Measurements from ENCODE around the gene TIMM23.
"Not testable (repeated sequence)": the region's sequence is repeated elsewhere in the genome, so short reads cannot be mapped to it uniquely, and the experiment has no call there.

The TIMM23 gene

DNA sequence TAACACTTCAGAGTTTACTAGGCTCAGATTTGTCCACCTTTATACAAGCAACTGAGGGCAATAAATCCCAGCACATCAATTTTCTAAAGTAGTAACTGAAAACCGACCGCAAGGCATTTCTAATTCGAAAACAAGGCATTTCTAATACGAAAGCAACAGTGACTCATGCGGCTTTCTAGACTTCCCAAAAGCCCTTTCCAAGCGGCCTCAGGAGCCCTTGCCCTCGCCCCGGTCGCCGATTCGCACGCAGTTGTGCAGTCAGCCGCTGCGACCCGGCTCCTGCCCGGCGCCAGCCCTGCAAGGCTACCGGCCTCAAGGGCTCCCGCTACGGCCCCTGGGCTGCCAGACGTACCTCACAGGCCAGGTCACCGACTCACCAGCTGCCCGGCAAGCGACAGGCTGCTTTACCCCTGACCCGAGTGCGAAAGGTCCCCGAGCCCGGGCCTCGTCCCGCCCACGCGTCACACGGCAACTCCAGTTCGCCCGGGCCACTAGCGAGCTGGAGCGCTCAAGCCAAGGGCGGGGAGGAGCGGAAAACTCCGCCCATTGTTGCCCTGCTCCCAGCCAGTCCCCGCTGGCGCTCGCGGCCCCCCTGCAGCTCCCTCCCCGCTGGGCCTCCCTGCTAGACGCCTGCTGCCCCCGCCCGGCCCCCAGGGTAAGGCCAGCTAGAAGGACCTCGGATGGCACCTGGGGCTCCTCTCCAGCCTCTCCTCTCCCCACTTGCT lies 50.9 kb downstream of the TIMM23 start:
- peak in 55 of 58 donors; percentile 19 to 92 (median 81) for DNase-seq

DNA sequence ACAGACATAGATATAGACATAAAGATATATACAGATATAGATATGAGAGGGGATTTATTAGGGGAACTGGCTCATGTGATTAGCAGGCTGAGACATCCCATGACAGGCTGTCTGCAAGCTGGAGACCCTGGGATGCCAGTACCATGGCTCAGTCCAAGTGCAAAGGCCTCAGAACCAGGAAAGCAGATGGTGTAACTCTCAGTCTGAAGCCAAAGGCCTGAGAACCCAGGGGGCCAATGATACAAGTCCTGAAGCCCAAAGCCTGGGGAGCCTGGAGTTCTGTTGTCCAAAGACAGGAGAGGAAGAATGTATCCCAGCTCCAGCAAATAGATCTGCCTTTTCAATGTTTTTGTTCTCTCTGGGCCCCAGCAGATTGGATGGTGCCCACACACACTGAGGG lies 52.7 kb downstream of the TIMM23 start:
- DNase-seq = no peak

DNA sequence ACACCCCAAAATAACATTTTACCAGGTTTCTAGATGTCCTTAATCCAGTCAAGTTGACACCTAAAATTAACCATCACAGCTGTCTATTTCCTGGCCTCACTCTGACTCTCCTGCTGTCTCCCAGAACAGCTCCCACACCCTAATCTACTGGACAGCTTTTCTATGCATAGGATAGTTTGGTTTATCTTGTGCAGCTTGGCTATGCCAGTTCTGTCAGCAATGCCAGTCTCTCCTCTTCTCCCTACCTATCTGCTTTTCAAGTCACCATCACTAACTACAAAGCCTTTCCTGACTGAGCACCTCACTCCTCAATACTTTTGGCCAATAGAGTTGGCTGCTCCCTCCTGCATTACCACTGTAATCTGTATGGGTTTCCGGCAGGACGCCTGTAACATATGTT lies 53.1 kb downstream of the TIMM23 start:
- DNase-seq = no peak

GRCh38 chr10:46026106-46026505 lies 53.8 kb downstream of the TIMM23 start:
- DNase-seq = no peak

DNA sequence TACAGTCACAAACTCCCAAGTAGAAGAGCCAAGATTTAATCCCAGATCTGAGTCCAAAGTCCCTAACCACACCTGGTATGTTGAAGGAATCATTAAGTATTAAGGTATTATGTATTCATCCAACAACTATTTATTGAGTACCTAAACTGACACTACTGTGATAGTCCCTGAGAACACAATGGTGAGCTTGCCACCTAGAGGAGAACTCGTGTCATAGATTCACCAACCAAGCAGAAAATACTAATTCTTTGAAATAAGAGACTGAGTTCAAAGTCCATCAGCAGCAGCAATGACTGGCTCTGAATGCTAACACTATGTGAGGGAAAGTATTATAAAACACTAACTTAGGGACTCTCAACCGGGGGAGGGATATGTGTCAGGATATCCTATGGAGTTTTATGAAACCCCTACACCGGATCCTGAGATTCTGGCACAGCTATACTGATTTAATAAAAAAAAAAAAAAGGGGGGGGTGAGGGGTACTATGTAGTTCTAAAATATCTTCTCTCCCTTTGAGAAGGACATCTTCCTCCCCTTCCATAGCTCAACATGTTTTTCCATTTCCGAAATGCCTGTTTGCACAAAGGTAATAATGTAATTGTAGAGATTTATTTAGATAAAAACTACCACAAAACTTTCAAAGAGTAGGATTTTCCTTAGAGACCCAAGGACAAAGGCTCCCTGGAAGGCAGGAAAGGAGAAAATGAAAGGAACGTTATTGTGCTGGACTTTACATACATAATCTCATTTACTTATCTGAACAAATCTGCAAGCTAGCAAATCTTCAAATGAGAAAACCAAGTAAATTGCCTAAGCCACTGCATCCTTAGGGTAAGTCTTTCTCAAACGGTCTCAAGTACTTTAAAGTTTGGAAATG lies 56.5 kb downstream of the TIMM23 start:
- peak in 1 of 58 donors; percentile 49 for DNase-seq

DNA sequence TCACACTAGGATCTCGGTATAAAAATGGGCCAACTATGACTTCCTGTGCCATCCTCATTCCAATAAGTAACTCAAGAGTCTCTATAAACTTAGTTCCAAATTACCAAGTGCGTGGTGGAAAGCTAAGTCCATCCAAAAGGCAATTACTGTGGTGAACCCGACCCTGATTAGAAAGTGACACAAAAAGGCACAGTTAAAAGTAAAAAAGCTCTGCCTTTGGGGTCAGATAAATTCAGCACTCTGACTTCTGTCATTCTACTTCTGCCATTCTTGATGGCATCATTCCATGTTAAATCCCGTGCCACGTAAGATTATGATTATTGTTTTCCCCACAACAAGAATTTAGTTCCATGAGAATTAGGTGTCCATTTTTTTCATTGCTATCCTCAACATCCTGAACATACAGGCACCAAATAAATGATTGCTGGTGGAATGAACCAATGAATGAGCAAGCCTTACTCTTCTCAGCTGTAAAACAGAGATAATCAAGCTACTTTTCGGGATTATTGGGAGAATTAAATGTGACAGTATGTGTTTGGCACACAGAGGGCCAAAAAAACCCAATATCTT lies 57.3 kb downstream of the TIMM23 start:
- DNase-seq = no peak

- DNase-seq = peak; percentile 48 to 97 (median 91)
Observed at GRCh38 chr10:46030091-46030937, 58.0 kb downstream of the TIMM23 start, which contains the start of gene NCOA4. Gene NCOA4, minus strand, starts transcription at chr10:46030623. Its CDS starts 13,943 bp downstream, at chr10:46016680.

DNA sequence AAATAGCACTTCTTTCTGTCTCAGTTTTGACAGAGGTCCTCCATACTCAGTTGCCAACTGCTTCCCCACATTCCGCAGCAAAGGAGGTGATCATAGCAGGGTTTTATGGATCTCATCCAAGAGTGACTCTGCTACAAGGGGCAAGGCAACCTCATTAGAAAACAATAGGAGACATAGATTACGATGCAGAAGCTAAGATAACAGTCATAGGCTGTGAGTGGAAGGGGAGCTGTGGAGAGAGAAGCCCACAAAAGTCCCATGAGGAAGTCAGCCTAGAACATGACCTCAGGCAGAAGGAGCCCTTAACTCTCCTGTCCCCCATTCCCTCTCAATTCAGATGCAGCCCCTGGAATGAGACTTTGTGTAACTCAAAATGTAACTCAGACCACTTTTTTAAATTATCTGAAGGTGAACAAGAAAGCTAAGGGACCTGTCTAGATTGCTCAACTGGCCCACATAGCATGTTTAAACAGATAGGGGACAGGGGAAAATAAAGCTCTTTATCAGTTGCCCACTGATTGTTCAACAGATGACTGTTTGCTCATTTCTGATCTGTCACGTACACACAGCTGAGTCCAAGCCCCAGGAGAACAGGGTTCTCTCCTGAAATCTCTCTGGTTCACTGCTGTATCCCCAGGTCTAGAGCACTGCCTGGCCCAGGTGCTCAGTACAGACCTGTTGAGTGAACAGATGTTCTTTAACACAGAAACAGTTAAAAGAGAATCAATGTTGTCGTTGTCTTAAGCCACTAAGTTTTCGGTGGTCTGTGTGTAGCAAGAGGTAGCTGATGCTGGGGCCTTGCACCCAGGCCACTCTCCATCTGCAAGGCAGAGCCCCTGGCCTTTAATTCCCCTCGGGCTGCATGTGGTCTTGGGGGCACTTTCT lies 59.6 kb downstream of the TIMM23 start:
- DNase-seq = no peak

DNA sequence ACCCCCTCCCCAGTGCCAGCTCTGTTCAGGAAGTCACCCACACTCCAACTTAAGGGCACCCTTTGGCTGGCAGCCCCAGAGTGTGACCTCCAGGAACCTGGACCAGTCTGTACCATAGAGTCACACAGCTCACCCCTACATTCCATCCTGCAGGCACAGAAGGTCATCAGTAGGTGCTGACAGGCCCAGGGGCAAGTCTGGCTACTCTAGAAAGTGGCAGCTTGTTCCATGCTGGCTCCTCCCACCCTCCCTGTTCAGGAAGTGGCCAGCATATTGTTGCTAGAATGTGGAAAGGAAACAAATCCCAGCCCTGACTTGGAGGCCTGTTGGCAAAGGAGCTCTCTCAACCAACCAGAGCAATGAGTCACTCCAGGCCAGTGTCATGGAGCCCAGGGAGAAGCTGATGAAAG lies 61.3 kb downstream of the TIMM23 start:
- DNase-seq = no peak

DNA sequence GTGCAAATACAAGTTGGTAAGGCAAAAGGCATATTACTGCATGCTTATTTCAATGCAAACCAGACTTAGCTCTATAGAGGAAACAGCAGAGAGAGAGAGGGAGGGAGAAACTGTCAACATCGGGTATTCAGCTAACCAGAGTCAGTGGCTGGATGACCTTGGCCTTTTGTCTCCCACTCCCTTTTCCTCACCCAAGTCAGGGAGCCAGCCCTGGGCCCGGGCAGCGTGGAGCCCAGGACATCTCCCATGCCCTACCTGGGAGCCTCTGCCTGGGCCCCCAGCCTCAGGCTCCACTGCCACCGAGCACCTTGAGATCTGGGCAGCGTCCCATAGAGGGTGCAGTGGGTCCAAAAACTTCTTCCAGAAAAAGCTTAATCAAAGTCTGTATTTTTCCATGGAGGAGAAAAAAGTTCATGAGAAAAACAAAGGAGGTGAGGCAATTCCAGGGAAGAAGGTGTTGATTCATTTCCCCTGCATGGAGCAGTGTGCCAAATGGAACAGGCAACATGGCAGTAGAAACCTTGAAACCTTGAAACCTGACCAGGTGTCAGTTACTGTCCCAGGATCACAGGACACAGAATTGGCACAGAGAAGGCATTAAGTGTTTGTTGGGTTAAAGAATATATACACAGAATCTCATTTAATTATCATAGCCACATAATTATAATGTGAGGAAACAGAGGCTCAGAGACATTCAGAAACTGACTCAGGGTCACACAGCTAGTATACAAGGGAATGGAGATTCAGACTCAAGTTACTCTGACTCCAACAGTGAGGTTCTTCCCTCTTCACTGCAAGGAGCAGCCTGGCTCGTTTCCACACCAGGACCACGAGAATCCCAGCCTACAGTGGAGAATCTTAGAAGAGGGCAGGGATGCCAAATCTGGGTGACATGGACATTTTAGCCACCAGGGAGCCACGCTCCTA lies 63.9 kb downstream of the TIMM23 start:
- DNase-seq = no peak

GRCh38 chr10:46037107-46037825 lies 65.0 kb downstream of the TIMM23 start:
- DNase-seq = no peak

DNA sequence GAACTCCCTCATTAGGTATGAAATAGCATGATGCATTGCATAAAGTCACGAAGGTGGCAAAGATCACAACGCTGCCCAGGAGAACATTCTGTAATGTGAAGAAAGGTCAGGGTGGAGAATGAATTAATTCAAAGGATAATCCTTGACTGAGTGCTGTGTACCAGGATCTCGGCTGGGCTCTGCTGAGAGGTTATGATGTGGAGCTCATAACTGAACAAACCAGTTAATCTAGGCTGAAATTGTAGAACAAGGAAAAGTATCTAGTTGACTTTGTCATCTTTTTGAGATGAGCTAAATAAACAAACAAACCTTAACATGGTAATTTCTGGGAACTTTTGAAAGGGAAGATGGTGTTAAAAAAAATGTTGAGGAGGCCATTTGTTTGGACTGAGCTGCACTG lies 67.7 kb downstream of the TIMM23 start:
- no peak for DNase-seq

DNA sequence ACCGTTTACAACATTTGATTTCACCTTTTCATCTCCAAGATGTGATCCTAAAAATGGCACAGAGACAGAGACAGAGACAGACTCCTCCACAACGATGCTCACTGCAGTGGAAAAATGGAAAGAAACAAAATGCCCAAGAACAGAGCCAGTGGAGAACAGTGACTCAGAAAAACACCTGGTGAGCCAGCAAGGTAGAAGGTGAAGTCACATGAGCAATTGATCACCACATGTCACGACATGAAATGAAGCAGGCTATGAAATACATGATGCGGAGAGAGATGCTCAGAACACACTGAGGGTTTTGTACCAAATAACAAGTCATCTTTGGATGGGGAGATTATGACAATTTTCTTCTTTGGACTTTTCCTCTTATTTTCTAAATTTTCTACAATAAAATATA lies 70.2 kb downstream of the TIMM23 start:
- DNase-seq = no peak

- DNase-seq = no peak
Observed at GRCh38 chr10:46046261-46046660, 74.0 kb downstream of the TIMM23 start, which contains the start of gene MSMB. Gene MSMB, minus strand, starts transcription at chr10:46046269. Its CDS starts 32 bp downstream, at chr10:46046237.

- DNase-seq = no peak
Observed at GRCh38 chr10:46048152-46048551, 75.9 kb downstream of the TIMM23 start.

GRCh38 chr10:46049497-46049831 lies 77.2 kb downstream of the TIMM23 start:
- DNase-seq = not testable (repeated sequence)

GRCh38 chr10:46050941-46051623 lies 78.8 kb downstream of the TIMM23 start:
- DNase-seq = no peak
